Neural progenitor cell (in vitro differentiated cells): ENCODE data around the gene NIT1.

ENCODE experiments used
- CTCF ChIP-seq: fragments of 200-600 bp; sonication (generic); IDR thresholded peaks from 2 replicates; pipeline ENCODE4 v1.5.1; 2017; ENCODE audit warnings: antibody characterized with exemption, mild to moderate bottlenecking
- EZH2 ChIP-seq: fragments of 200-600 bp; sonication (generic); IDR thresholded peaks from 2 replicates; pipeline ENCODE4 v1.6.1; 2017; ENCODE audit warnings: antibody characterized with exemption, mild to moderate bottlenecking, moderate library complexity
- EZH2phosphoT487 ChIP-seq: fragments of 200-600 bp; sonication (generic); IDR thresholded peaks from 2 replicates; pipeline ENCODE4 v1.6.1; 2017; ENCODE audit warnings: antibody characterized with exemption

DNA sequence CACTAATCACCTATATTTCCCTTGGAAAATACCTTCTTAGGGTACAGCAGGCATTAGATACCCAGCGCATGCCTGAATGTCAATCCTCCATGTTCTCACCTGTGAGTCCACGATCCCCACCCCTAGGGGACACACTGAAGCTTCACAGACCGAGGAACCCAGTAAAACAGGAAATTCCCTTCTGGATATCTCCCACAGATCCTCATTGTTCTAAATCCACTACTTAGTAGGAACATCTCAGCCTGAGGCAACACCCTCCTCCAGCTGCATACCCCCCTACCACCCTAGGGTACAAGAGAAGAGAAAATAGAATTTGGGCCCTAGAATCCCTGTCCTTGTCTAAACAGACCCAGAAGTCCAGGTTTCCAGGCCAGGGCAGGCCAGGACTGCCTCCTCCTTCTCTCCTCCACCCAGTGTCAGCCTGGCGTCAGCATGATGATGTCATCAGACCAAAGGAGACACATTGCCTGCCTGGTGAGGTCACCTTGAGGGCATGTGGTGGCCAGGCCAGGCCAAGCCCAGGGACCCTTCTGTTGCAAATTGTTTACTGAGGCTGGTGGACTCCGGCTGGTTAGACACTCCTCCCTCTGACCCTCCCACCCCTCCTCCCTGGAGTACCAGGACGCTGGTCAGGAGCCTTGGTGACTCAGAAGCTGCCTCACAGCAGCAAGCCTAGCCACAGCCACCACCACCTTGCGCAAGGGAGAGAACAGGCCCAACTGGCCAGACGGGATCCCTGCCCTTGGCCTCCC lies 34.7 kb upstream of the NIT1 start:
- no peak for TF ChIP-seq CTCF
- no peak for TF ChIP-seq EZH2phosphoT487
- TF ChIP-seq EZH2, result no peak
